KMS-11 (cell line): ENCODE measurements around the gene CDKN2C.
"Not testable (repeated sequence)": the region's sequence is repeated elsewhere in the genome, so short reads cannot be mapped to it uniquely, and the experiment has no call there.

Source experiments
- H2AFZ ChIP-seq: fragments of 200-600 bp; sonication (generic); 2 replicates; pipeline ENCODE4 v1.6.1; 2016; ENCODE audit warnings: antibody characterized with exemption, mixed run types, low read depth
- H3K27ac ChIP-seq: fragments of 200-600 bp; sonication (generic); 2 replicates; pipeline ENCODE4 v1.6.1; 2016; ENCODE audit warnings: mild to moderate bottlenecking, mixed run types
- H3K27me3 ChIP-seq: fragments of 200-600 bp; sonication (generic); 2 replicates; pipeline ENCODE4 v1.6.1; 2017; ENCODE audit warnings: mild to moderate bottlenecking, low read depth, mixed run types, moderate library complexity; ENCODE audit not compliant: insufficient read depth
- H3K36me3 ChIP-seq: fragments of 200-600 bp; sonication (generic); 2 replicates; pipeline ENCODE4 v1.6.1; 2017; ENCODE audit warnings: mild to moderate bottlenecking, mixed run types; ENCODE audit not compliant: insufficient read depth
- H3K4me1 ChIP-seq: fragments of 200-600 bp; sonication (generic); 2 replicates; pipeline ENCODE4 v1.6.1; 2016; ENCODE audit warnings: mild to moderate bottlenecking, low read depth, mixed run types; ENCODE audit not compliant: poor library complexity, severe bottlenecking
- H3K4me2 ChIP-seq: fragments of 200-600 bp; sonication (generic); 2 replicates; pipeline ENCODE4 v1.7.0; 2016; ENCODE audit warnings: mild to moderate bottlenecking, mixed run types
- H3K4me3 ChIP-seq: fragments of 200-600 bp; sonication (generic); IDR thresholded peaks from 2 replicates; pipeline ENCODE4 v1.6.1; 2017; ENCODE audit warnings: low read depth, low read length, mixed read lengths; ENCODE audit not compliant: insufficient read depth
- H3K79me2 ChIP-seq: fragments of 200-600 bp; sonication (generic); 2 replicates; pipeline ENCODE4 v1.6.1; 2016; ENCODE audit warnings: low read depth, mixed run types; ENCODE audit not compliant: insufficient read depth
- H3K9ac ChIP-seq: fragments of 200-600 bp; sonication (generic); 2 replicates; pipeline ENCODE4 v1.6.1; 2016; ENCODE audit warnings: mild to moderate bottlenecking, mixed run types
- H4K20me1 ChIP-seq: fragments of 200-600 bp; sonication (generic); 2 replicates; pipeline ENCODE4 v1.6.1; 2016; ENCODE audit warnings: mild to moderate bottlenecking, mixed run types; ENCODE audit not compliant: insufficient read depth
- TF ChIP-seq, protein P1 (sequence below): fragments of 200-600 bp; sonication (generic); conservative IDR thresholded peaks from 2 replicates; pipeline ENCODE4 v1.6.1; 2017; ENCODE audit warnings: low read depth, mild to moderate bottlenecking, antibody characterized with exemption, low read length, moderate library complexity, mixed read lengths

Gene CDKN2C

DNA sequence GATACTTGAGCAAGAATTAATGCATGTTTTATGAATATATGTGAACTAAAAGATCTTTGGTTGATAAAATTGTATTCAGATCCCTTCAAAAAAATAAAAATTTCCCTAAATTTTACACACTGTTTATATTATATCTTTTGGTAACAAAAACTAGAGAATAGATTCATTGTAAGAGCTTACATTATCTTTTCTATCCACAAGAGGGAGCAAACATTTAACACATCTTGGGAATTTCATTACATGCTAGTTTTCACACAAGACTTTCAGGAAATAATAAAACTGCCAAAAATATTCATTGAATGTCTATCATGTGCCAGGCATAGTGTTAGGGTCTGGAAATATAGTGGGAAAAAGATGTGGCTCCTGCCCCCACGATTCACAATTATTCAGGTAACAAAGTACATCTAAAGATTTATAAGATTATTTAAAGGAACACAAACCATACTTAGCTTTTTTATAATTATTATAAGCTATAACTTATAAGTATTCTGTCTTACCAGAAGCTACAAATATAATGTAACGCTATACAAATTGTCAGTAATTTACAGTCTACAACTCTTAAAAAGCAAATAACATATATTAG lies 40.6 kb upstream of the CDKN2C start:
- H3K27me3 ChIP-seq = no peaks in the 10 kb centered on the region
- H2AFZ ChIP-seq = no peak overlapping the region
- no peak overlapping the region for H3K4me3 ChIP-seq
- no peak overlapping the region for H3K9ac ChIP-seq
- peaks cover 12% of the 10 kb centered on the region for H3K4me1 ChIP-seq
- no peaks in the 10 kb centered on the region; the same call in 1 of the 2 replicates for H3K79me2 ChIP-seq
- H4K20me1 ChIP-seq = no peaks in the 10 kb centered on the region
- H3K27ac ChIP-seq = no peak overlapping the region
- TF ChIP-seq, protein P1, sequence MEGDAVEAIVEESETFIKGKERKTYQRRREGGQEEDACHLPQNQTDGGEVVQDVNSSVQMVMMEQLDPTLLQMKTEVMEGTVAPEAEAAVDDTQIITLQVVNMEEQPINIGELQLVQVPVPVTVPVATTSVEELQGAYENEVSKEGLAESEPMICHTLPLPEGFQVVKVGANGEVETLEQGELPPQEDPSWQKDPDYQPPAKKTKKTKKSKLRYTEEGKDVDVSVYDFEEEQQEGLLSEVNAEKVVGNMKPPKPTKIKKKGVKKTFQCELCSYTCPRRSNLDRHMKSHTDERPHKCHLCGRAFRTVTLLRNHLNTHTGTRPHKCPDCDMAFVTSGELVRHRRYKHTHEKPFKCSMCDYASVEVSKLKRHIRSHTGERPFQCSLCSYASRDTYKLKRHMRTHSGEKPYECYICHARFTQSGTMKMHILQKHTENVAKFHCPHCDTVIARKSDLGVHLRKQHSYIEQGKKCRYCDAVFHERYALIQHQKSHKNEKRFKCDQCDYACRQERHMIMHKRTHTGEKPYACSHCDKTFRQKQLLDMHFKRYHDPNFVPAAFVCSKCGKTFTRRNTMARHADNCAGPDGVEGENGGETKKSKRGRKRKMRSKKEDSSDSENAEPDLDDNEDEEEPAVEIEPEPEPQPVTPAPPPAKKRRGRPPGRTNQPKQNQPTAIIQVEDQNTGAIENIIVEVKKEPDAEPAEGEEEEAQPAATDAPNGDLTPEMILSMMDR = 0 out of 2 replicates have a peak, but pooled peaks have one; percentile 29
- H3K4me2 ChIP-seq = no peak overlapping the region
- H3K36me3 ChIP-seq = no peaks in the 10 kb centered on the region

DNA sequence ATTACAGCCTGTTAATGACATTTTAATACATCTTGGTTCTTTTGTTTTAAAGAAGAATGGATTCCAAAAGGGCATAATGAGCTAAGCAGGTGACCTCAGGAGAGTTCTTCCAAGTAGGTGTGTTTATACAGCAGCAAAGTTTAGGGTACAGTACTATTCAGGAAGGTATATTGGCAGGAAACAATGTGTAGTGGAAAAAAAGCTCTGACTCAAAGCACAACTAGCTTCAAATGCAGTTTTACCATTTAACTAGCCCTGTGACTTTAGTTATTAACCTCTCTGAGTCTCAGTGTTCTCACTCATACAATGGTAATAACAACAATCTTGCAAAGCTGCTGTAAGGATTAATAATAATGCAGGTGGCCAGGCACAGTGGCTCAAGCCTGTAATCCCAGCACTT lies 39.9 kb upstream of the CDKN2C start:
- H3K4me3 ChIP-seq = no peak overlapping the region
- no peak overlapping the region for H3K27ac ChIP-seq
- TF ChIP-seq, protein P1 = no peak
- H3K36me3 ChIP-seq = no peaks in the 10 kb centered on the region
- H3K79me2 ChIP-seq = no peaks in the 10 kb centered on the region; the same call in 1 of the 2 replicates
- no peak overlapping the region for H2AFZ ChIP-seq
- H4K20me1 ChIP-seq = no peaks in the 10 kb centered on the region
- no peak overlapping the region for H3K4me2 ChIP-seq
- H3K9ac ChIP-seq = no peak overlapping the region
- H3K27me3 ChIP-seq = no peaks in the 10 kb centered on the region
- H3K4me1 ChIP-seq = peaks cover 12% of the 10 kb centered on the region

DNA sequence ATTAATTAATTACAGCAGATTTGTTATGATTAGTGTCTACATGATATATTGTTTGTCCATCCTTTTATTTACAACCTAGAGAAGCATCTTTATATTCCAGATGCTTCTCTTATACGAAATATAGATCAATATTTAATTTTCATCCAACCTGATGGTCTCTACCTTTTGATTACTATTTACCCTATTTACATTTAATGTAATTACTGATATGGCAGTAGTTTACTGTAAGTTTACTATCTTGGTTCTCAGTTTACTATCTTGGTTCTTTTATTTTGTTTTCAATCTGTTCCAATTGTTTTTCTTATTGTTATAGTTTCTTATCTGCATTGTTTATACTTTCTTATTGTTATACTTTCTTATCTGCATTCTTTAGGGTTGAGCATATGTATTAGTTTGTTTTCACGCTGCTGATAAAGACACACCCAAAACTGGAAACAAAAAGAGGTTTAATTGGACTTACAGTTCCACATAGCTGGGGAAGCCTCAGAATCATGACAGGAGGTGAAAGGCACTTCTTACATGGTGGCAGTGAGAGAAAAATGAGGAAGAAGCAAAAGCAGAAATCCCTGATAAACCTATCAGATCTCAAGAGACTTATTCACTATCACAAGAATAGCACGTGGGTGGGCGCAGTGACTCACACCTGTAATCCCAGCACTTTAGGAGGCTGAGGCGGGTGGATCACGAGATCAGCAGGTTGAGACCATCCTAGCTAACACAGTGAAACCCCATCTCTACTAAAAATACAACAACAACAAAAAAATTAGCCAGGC lies 38.9 kb upstream of the CDKN2C start:
- no peak overlapping the region for H3K27ac ChIP-seq
- H3K27me3 ChIP-seq = no peaks in the 10 kb centered on the region
- no peaks in the 10 kb centered on the region for H4K20me1 ChIP-seq
- H3K79me2 ChIP-seq = no peaks in the 10 kb centered on the region; the same call in 1 of the 2 replicates
- TF ChIP-seq, protein P1 = no peak
- no peak overlapping the region for H3K4me3 ChIP-seq
- H2AFZ ChIP-seq = no peak overlapping the region
- H3K4me2 ChIP-seq = no peak overlapping the region
- no peaks in the 10 kb centered on the region for H3K36me3 ChIP-seq
- peaks cover 12% of the 10 kb centered on the region for H3K4me1 ChIP-seq
- H3K9ac ChIP-seq = no peak overlapping the region

DNA sequence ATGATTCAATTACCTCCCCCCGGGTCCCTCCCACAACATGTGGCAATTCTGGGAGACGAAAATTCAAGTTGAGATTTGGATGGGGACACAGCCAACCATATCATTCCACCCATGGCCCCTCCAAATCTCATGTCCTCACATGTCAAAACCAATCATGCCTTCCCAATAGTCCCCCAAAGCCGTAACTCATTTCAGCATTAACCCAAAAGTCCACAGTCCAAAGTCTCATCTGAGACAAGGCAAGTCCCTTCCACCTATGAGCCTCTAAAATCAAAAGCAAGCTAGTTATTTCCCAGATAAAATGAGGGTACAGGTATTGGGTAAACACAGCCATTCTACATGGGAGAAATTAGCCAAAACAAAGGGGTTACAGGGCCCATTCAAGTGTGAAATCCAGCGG lies 38.0 kb upstream of the CDKN2C start:
- H3K27me3 ChIP-seq, H3K4me3 ChIP-seq, H2AFZ ChIP-seq, H4K20me1 ChIP-seq, H3K4me2 ChIP-seq, H3K27ac ChIP-seq, H3K9ac ChIP-seq, H3K36me3 ChIP-seq, H3K79me2 ChIP-seq: not testable (repeated sequence)
- peaks cover 12% of the 10 kb centered on the region for H3K4me1 ChIP-seq

DNA sequence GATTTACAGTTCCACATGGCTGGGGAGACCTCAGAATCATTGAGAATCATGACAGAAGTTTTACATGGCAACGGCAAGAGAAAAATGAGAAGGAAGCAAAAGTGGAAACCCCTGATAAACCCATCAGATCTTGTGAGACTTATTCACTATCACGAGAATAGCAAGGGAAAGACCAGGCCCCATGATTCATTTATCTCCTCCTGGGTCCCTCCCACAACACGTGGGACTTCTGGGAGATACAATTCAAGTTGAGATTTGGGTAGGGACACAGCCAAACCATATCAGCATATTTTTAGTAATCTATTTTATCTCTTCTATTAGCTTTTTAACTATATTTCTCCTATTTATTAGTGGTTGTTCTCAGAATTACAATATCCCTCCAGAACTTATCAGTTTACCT lies 36.3 kb upstream of the CDKN2C start:
- not testable (repeated sequence) for H3K4me2 ChIP-seq, H4K20me1 ChIP-seq, H3K9ac ChIP-seq, H3K27me3 ChIP-seq, H2AFZ ChIP-seq, H3K4me1 ChIP-seq, H3K36me3 ChIP-seq, H3K4me3 ChIP-seq, H3K79me2 ChIP-seq, H3K27ac ChIP-seq
